Measurements from ENCODE around the gene OOSP4B. TPM values are rescaled to one million over a fixed set of nuclear protein-coding genes. Genes with fewer than 3 reads are reported as not detected.
"Not testable (repeated sequence)": the region's sequence is repeated elsewhere in the genome, so short reads cannot be mapped to it uniquely, and the experiment has no call there.

Gene OOSP4B
- total RNA-seq, 1 donor from 2014 or later, result not detected

DNA sequence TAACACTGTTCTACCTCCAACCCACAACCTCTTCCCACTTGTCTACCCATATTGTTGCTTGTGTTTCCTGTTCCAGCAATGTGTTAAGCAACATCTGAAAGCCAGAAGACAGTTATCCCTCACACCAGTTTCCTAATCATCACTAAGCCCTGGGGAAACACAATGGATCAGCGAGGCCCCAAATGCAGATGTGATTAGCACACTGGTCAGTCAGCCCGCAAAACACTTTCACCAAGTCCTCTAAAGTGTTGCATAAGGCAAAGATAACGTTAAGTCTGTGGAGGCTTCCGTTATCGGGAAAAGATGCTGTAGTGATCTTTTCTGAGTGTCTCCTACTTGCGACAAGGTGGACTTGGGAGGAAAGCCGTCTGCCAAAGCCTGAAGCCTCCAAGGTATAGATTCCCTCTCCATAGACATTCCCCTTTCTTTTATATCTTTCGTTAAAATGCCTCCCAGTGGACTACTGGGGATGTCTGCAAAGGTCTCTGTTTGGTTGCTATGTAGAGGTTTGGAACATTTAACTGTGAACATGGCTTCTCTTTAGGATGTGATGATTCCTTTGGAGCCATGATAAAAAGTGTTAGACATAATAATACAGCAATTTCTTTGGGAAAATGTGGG lies 39.5 kb downstream of the OOSP4B start, which contains the start of gene MS4A3:
TSS of gene MS4A3 (plus strand) at position 317 of the 621 bp plus-strand sequence. CDS start 4,496 bp downstream, outside the sequence.
- no peak for DNase-seq (ENCODE audit: low spot score)

DNA sequence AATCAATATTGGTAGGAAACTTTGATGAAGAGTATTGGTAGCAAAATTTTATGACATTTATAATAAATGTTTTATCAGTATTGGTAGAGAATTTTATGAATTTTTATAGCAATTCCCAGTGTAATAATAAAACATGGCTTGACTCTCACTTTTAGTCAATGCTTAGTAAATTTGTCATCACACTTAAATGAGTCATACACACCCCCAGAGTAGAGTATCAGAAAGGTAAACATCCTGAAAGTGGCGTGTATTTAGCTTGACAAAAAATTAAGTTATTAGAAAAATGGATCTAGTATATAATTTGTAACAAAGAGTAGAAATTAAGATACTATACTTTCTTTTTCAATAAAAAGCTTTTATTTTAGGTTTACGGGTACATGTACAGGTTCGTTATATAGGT lies 42.1 kb downstream of the OOSP4B start:
- DNase-seq (ENCODE audit: low spot score), result no peak
- intact Hi-C loops (cut with DNase I), result no loop called here

More for the DNA sequence above, 39.5 kb downstream of the OOSP4B start, which contains the start of gene MS4A3:
- intact Hi-C loops (cut with DNase I), result no loop called here

DNA sequence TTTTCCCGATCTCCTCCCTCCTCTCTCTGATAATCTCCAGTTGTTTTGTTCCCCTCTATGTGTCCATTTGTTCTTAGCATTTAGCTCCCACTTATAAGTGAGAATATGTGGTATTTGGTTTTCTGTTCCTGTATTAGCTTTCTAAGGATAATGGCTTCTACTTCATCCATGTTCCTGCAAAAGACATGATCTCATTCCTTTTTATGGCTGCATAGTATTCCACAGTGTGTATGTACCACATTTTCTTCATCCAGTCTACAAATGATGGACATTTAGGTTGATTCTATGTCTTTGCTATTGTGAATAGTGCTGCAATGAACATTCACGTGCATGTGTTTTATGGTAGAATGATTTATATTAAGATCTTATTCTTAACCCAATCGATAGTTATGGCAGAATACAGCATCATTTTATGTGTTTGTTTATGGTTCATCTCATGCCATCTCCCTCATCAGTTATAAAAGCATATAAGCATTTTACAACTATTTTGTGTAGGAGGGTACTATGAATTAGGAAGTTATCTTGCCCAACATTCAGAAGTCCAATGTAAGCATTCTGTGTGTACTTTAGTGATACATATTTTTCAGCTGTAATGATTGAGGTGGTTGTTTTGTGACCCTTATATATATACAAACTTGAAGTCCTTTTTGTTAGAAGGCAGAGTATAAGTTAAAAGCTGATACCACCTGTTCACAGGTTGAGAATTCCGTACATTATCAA lies 42.7 kb downstream of the OOSP4B start:
- no peak for DNase-seq (ENCODE audit: low spot score)
- intact Hi-C loops (cut with DNase I), result no loop called here

DNA sequence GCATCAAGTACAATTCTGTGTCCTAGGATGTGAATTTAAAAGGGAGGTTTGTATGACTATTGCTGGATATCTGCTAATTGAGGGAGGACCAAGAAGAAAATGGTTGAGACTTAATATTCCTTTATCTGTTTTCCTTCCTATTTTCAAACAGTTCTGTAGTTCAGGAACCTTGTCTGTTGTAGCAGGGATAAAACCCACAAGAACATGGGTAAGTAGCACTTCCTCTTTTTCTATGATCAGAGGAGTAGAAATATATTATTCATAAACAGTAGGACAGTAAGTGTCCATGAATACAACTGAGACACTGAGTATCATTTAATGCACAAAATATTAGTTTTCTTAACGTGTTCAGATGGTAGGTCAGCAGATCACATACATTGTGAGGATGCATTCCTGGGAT lies 47.1 kb downstream of the OOSP4B start:
- no peak for DNase-seq (ENCODE audit: low spot score)
- intact Hi-C loops (cut with DNase I), result no loop called here

DNA sequence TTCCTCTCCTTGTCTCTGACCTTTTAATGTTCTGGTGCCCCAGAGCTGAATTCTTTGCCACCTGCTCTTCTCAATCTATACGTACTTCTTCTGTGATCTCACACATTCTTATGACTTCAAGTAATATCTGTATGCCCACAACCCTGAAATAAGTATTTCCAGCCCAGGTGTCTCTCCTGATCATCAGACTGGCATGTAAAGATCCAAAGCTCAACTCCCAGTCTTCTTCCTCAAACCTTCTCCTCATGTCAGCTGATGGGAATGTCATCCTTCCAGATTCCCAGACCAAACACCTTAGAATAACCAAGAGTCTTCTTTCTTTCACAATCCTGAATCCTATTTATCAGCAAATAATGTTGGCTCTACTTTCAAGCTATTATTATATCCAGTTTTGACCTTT lies 48.8 kb downstream of the OOSP4B start:
- intact Hi-C loops (cut with DNase I), result no loop called here

DNA sequence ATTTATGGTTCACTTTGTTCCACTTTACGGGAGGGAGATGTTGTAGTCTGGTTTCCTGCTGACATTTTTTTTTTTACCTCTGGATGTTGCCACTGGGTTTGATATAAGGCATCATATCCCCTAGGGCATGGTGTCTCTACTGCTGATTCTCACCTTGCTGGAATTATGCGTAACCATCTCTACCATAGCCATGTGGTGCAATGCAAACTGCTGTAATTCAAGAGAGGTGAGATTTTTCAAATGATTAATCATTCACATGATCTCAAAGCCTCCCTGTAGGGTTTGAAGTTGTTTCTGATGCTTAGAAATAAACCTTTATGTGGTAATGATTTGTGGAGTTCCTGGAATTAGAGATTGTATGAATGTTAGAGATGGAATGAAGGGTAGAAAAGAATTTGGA lies 52.5 kb downstream of the OOSP4B start:
- DNase-seq (ENCODE audit: low spot score), result no peak
- intact Hi-C loops (cut with DNase I), result no loop called here

More for the DNA sequence above, 48.8 kb downstream of the OOSP4B start:
- no peak for DNase-seq (ENCODE audit: low spot score)

DNA sequence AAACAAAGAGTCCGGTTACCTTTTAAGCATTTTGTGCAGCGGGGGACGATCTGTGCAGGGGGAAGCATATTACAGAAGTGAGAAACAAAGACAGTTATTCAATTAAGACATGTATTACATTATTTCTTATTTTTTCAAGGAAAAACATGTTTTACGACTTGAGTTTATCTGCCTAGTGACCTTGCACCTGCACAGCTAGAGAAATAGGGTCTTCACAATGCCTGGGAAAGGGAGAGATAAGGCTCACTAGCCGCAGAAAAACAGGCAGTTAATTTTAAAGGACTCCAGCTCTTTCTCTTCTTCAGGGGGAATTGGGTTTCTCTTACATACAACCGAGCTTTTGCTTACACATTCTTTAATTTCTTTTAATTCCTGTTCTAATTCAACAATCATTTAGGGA lies 54.7 kb downstream of the OOSP4B start:
- DNase-seq (ENCODE audit: low spot score); intact Hi-C loops (cut with DNase I): not testable (repeated sequence)

DNA sequence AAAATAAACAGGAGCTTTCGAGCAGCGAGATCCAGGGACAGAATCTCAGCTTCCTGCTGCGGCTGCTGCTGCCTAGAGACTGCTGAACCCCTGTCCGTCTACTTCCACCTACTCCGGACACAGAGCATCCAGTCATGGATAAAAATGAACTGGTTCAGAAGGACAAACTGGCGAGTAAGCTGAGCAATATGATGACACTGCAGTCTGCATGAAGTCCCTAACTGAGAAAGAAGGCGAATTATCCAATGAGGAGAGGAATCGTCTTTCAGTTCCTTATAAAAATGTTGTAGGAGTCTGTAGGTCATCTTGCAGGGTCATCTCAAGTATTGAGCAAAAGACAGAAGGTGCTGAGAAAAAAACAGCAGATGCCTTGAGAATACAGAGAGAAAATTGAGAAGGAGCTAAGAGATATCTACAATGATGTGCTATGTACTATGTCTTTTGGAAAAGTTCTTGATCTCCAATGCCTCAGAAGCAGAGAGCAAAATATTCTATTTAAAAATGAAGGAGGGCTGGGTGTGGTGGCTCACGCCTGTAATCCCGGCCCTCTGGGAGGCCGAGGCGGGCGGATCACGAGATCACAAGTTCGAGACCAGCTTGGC lies 60.3 kb downstream of the OOSP4B start:
- no peak for DNase-seq (ENCODE audit: low spot score)
- intact Hi-C loops (cut with DNase I), result no loop called here

DNA sequence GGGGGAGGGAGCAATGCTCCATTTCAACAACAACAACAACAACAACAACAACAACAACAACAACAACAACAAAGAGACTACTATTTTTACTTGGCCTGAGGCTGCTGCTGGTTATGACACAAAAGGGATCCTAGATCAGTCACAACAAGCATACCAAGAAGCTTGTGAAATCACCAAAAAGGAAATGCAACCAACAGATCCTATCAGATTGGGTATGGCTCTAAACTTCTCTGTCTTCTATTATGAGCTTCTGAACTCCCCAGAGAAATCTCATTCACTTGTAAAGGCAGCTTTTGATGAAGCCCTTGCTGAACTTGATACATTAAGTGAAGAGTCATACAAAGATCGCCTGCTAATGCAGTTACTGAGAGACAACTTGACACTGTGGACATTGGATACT lies 61.0 kb downstream of the OOSP4B start:
- no peak for DNase-seq (ENCODE audit: low spot score)
- intact Hi-C loops (cut with DNase I), result no loop called here

DNA sequence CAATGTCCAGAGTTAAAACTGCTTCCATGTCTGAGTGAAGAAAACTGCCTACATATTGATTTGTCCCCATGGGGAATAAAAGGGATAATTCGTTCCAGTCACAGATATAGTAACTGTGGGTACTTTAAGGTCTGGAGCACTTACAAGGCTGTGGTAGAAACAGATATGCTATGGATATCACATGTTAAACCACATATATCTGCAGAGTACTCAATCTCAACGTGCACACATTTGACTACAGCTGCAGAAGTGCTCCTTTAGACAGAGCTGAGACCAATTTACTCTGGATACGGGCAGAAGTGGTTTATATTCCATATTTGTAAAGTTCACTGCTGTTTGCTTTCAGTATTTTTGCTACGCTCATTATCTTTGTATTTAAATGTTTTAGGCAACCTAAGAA lies 61.8 kb downstream of the OOSP4B start:
- intact Hi-C loops (cut with DNase I), result no loop called here

DNA sequence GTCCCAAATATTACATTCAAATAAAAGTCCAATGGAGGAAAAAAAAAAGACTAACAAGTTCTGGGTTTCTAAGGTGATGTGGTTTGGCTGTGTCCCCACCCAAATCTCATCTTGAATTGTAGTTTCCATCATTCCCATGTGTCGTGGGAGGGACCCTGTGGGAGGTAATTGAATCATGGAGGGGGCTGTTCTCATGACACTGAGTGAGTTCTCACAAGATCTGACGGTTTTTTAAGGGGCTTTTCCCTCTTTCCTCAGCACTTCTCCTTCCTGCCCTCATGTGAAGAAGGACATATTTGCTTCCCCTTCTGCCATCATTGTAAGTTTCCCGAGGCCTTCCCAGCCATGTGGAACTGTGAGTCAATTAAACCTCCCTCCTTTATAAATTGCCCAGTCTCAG lies 63.6 kb downstream of the OOSP4B start:
- intact Hi-C loops (cut with DNase I), result no loop called here

More for the DNA sequence above, 61.8 kb downstream of the OOSP4B start:
- DNase-seq (ENCODE audit: low spot score), result no peak

More for the DNA sequence above, 63.6 kb downstream of the OOSP4B start:
- DNase-seq (ENCODE audit: low spot score), result no peak

Other genes starting within 250 kb of the OOSP4B start
- gene MRPL16, start 206.4 kb upstream of the OOSP4B start, total RNA-seq, result 64.7 TPM
- not detected for gene CBLIF, start 171.7 kb upstream of the OOSP4B start, total RNA-seq
- not detected for gene TCN1, start 150.7 kb upstream of the OOSP4B start, total RNA-seq
- not detected for gene OOSP3, start 138.4 kb upstream of the OOSP4B start, total RNA-seq
- not detected for gene OOSP1, start 78.7 kb upstream of the OOSP4B start, total RNA-seq
- gene OOSP4A, start 53.1 kb upstream of the OOSP4B start, total RNA-seq, result not detected
- gene OOSP2, start 23.2 kb downstream of the OOSP4B start, total RNA-seq, result not detected
- gene MS4A3, start 39.5 kb downstream of the OOSP4B start, total RNA-seq, result 0.57 TPM
- 0.67 TPM for gene MS4A2, start 71.5 kb downstream of the OOSP4B start, total RNA-seq
- gene MS4A6A, start 165.9 kb downstream of the OOSP4B start, total RNA-seq, result 22.2 TPM
- 0.62 TPM for gene MS4A4E, start 226.0 kb downstream of the OOSP4B start, total RNA-seq

Data from cardiac septum (tissue), 1 donor.